Endothelial cell of umbilical vein (primary cell): ENCODE data around the gene CNIH4. TPM values are rescaled to one million over a fixed set of nuclear protein-coding genes. Genes with fewer than 3 reads are reported as not detected.
A peak's percentile ranks its signal among the peaks of the same experiment; 100 is the strongest.

Experiments
- BruUV-seq: library from RNA; stranded (reverse); fragments of 400-500 nt; replicated peaks from 2 replicates; lab custom pipeline; 2021; lab: Mats Ljungman, UMichigan
- CTCF ChIA-PET: fragments of 300-600, 350-600 bp; sonication (Branson Sonifier 250); formaldehyde crosslinking; loops from one replicate; lab custom pipeline; 2021; ENCODE audit warnings: antibody characterized with exemption, inconsistent platforms; lab: Charles Lee
- POLR2A ChIA-PET: fragments of 300-600, 350-600 bp; sonication (Branson Sonifier 250); formaldehyde crosslinking; loops from one replicate; lab custom pipeline; 2021; ENCODE audit warnings: antibody characterized with exemption, inconsistent platforms; lab: Charles Lee
- DNase-seq: peaks from one replicate; pipeline ENCODE4 v3.0.0-alpha.2; 2011; ENCODE audit warnings: low read depth, low spot score
- FAIRE-seq: peaks from 2 replicates; lab custom pipeline; 2011; peaks lifted over from hg19 to GRCh38; lab: Jason Lieb, UNC
- H2AFZ ChIP-seq: 2 replicates; pipeline ENCODE4 v1.6.0; 2012; ENCODE audit warnings: low read depth, low read length, control low read depth, inconsistent platforms
- H3K27ac ChIP-seq: 2 replicates; pipeline ENCODE4 v1.5.1; 2011; ENCODE audit warnings: low read depth, mild to moderate bottlenecking, control low read depth, low read length, moderate library complexity; ENCODE audit not compliant: insufficient read depth
- H3K27me3 ChIP-seq, 2 experiments: 2 replicates each; pipeline versions ENCODE4 v1.6.0 to v1.6.1; 2011; ENCODE audit warnings: low read length in 2 of 2, mixed read lengths in 1 of 2; ENCODE audit not compliant: control insufficient read depth in 2 of 2, insufficient read depth in 2 of 2
- H3K36me3 ChIP-seq, 2 experiments: 2 replicates in 1 of 2; 3 replicates in 1 of 2; pipeline ENCODE4 v1.5.1; 2011; ENCODE audit warnings: low read length in 2 of 2, mild to moderate bottlenecking in 1 of 2, moderate library complexity in 1 of 2; ENCODE audit not compliant: control insufficient read depth in 2 of 2, insufficient read depth in 2 of 2; ENCODE audit errors: extremely low read depth in 1 of 2
- H3K4me1 ChIP-seq: 3 replicates; pipeline ENCODE4 v1.5.1; 2011; ENCODE audit warnings: mild to moderate bottlenecking, low read length; ENCODE audit not compliant: control insufficient read depth, insufficient read depth; ENCODE audit errors: extremely low read depth
- H3K4me2 ChIP-seq: 2 replicates; pipeline ENCODE4 v1.6.1; 2011; ENCODE audit warnings: low read length, control low read depth, mixed read lengths; ENCODE audit not compliant: insufficient read depth
- H3K4me3 ChIP-seq, 3 experiments: fragments of 200-600 bp in 1 of 3; sonication (generic), shearing (Covaris generic) in 1 of 3; replicated peaks in 1 of 3; 2 replicates each; pipeline ENCODE4 v1.5.1; 2011 to 2016; ENCODE audit warnings: control low read depth in 3 of 3, low read length in 3 of 3, mild to moderate bottlenecking in 2 of 3, inconsistent platforms in 1 of 3, low read depth in 1 of 3, moderate library complexity in 1 of 3; ENCODE audit not compliant: insufficient read depth in 1 of 3
- H3K79me2 ChIP-seq: 2 replicates; pipeline ENCODE4 v1.6.0; 2012; ENCODE audit warnings: low read length, inconsistent platforms; ENCODE audit not compliant: control insufficient read depth, insufficient read depth
- H3K9ac ChIP-seq: replicated peaks from 2 replicates; pipeline ENCODE3; 2011; ENCODE audit warnings: low read length, control low read depth; ENCODE audit not compliant: insufficient read depth; ENCODE audit errors: extremely low read depth
- H3K9me1 ChIP-seq: replicated peaks from 3 replicates; pipeline ENCODE4 v1.6.0; 2011; ENCODE audit warnings: mild to moderate bottlenecking, low read length; ENCODE audit not compliant: control insufficient read depth, insufficient read depth; ENCODE audit errors: extremely low read depth
- H3K9me3 ChIP-seq: replicated peaks from 2 replicates; pipeline ENCODE4 v1.5.1; 2012; ENCODE audit warnings: low read length, inconsistent platforms; ENCODE audit not compliant: control insufficient read depth, insufficient read depth
- H4K20me1 ChIP-seq: replicated peaks from 2 replicates; pipeline ENCODE3; 2011; ENCODE audit warnings: mild to moderate bottlenecking, low read length; ENCODE audit not compliant: control insufficient read depth, insufficient read depth; ENCODE audit errors: extremely low read depth
- CTCF ChIP-seq, 2 donors: IDR thresholded peaks; 1 replicate in 1 of 2; 2 replicates in 1 of 2; pipeline ENCODE4 v1.5.1; 2011; ENCODE audit warnings: low read length in 2 of 2, mild to moderate bottlenecking in 2 of 2, moderate library complexity in 2 of 2, control low read depth in 1 of 2, inconsistent platforms in 1 of 2, low read depth in 1 of 2; ENCODE audit not compliant: insufficient read depth in 1 of 2; ENCODE audit errors: extremely low read depth in 1 of 2
- EZH2 ChIP-seq: IDR thresholded peaks from 2 replicates; pipeline ENCODE4 v1.6.1; 2012; ENCODE audit warnings: borderline replicate concordance, low read depth, mild to moderate bottlenecking, moderate library complexity, low read length, inconsistent platforms; ENCODE audit not compliant: severe bottlenecking
- FOS ChIP-seq: IDR thresholded peaks from 2 replicates; pipeline ENCODE4 v1.6.1; 2011; ENCODE audit warnings: mild to moderate bottlenecking, low read length, moderate library complexity, borderline replicate concordance; ENCODE audit not compliant: insufficient read depth
- GATA2 ChIP-seq: IDR thresholded peaks from 2 replicates; pipeline ENCODE4 v1.7.0; 2011; ENCODE audit warnings: low read depth, mild to moderate bottlenecking, moderate library complexity, mixed read lengths, low read length; ENCODE audit not compliant: insufficient read length, insufficient read depth
- JUN ChIP-seq: IDR thresholded peaks from 2 replicates; pipeline ENCODE4 v1.6.1; 2011; ENCODE audit warnings: borderline replicate concordance, low read depth; ENCODE audit not compliant: insufficient read length, insufficient read depth
- MYC ChIP-seq: IDR thresholded peaks from one replicate; pipeline ENCODE4 v1.6.1; 2011; ENCODE audit warnings: mild to moderate bottlenecking, low read depth, low read length
- POLR2AphosphoS5 ChIP-seq: IDR thresholded peaks from 2 replicates; pipeline ENCODE4 v1.6.1; 2012; ENCODE audit warnings: low read depth, mild to moderate bottlenecking, control low read depth, low read length, moderate library complexity; ENCODE audit not compliant: insufficient read depth
- dilution Hi-C: fragments of 300-500 bp; cut with MboI; formaldehyde crosslinking; loops from one replicate; pipeline ENCODE4 v1.15.0; 2019; ENCODE audit warnings: low sequenced_read_pairs; ENCODE audit not compliant: extremely low pct_ligation_motif_present
- intact Hi-C: fragments of 100-400 bp; cut with micrococcal nuclease; formaldehyde crosslinking; loops from one replicate; pipeline ENCODE4 v1.10.0; 2022
- polyA plus RNA-seq, 4 experiments: library from polyadenylated mRNA; depleted of rRNA in 3 of 4; stranded (reverse) in 3 of 4; unstranded in 1 of 4; fragments of >200 nt; gene quantifications; 2 replicates each; pipeline versions ENCODE4 v1.2.1 to v1.2.3, GENCODE V29; 2011 to 2012; ENCODE audit warnings: missing spikeins in 1 of 4
- total RNA-seq: library from RNA; stranded (reverse); gene quantifications from 2 replicates; pipeline ENCODE4 v1.2.3, GENCODE V29; 2021

Gene CNIH4
- total and polyA plus RNA-seq, 2 donors (not counting 3 experiments of a cell fraction or from before 2014, with no cell fraction given): 74.9 to 118 TPM

- H3K9ac ChIP-seq: no peak overlapping the region
- TF ChIP-seq CTCF (IDR thresholded peaks at IDR 0.05; ENCODE audit: extremely low read depth in 1 of 2, insufficient read depth in 1 of 2, low read depth in 1 of 2, low read length in 2 of 2) (no peak), GATA2 (no peak), FOS (peak; percentile 11), JUN (no peak), MYC (no peak), EZH2 (no peak), POLR2AphosphoS5 (no peak)
- no peaks in the 10 kb centered on the region for H3K9me3 ChIP-seq
- no peaks in the 10 kb centered on the region for H3K27me3 ChIP-seq
- intact Hi-C loops (no loop called here), dilution Hi-C loops (no loop called here)
- no peak overlapping the region for H2AFZ ChIP-seq
- no peaks in the 10 kb centered on the region for H3K4me1 ChIP-seq
- no peak overlapping the region for H3K4me2 ChIP-seq
- BruUV-seq: no TSS peak
- FAIRE-seq (peak; percentile 59), DNase-seq (no peak)
- ChIA-PET POLR2A (no interaction called here), CTCF (interaction anchor here (0.9 to 1.1 kb wide), 2 partner anchors 12 to 261 kb away, joined by 3 read pairs; no protein-coding TSS in a partner anchor)
- peaks cover 7% of the 10 kb centered on the region for H3K79me2 ChIP-seq
- H4K20me1 ChIP-seq: no peaks in the 10 kb centered on the region
- peaks cover 10 to 16% of the 10 kb centered on the region in 2 experiments for H3K36me3 ChIP-seq
- H3K27ac ChIP-seq: no peak overlapping the region
- no peak overlapping the region for H3K4me3 ChIP-seq
- H3K9me1 ChIP-seq: no peaks in the 10 kb centered on the region
These were observed 21.0 kb downstream of the CNIH4 start for GRCh38 chr1:224377676-224378006.
